HG03066 (cell line): ENCODE data around the gene PIMREG.

Source experiments
- ATAC-seq: cut with Tn5 transposase; IDR thresholded peaks from one replicate; pipeline ENCODE4 v1.9.1; 2021; ENCODE audit warnings: low read depth; ENCODE audit not compliant: unreplicated experiment

The PIMREG gene

GRCh38 chr17:6437466-6437865 is 6.8 kb upstream of the PIMREG start:
- no peak for ATAC-seq

GRCh38 chr17:6437956-6438355 is 6.3 kb upstream of the PIMREG start:
- no peak for ATAC-seq

- ATAC-seq, result no peak
Observed at GRCh38 chr17:6439951-6440350, 4.3 kb upstream of the PIMREG start.

- ATAC-seq, result no peak
Observed at GRCh38 chr17:6442775-6443174, 1.5 kb upstream of the PIMREG start.

GRCh38 chr17:6444571-6445335 is 498 bp downstream of the PIMREG start:
- no peak for ATAC-seq

GRCh38 chr17:6446516-6447100 is 2.4 kb downstream of the PIMREG start:
- ATAC-seq, result no peak

- ATAC-seq, result no peak
Observed at GRCh38 chr17:6448473-6448872, 4.2 kb downstream of the PIMREG start.

- no peak for ATAC-seq
Observed at GRCh38 chr17:6449307-6449706, 5.1 kb downstream of the PIMREG start.

- ATAC-seq, result no peak
Observed at GRCh38 chr17:6450926-6451832, 6.9 kb downstream of the PIMREG start.

- ATAC-seq, result no peak
Observed at GRCh38 chr17:6452471-6453266, 8.4 kb downstream of the PIMREG start.

- no peak for ATAC-seq
Observed at GRCh38 chr17:6453279-6454024, 9.2 kb downstream of the PIMREG start.

GRCh38 chr17:6454495-6455320 is 10.5 kb downstream of the PIMREG start:
- no peak for ATAC-seq

GRCh38 chr17:6455321-6455705 is 11.1 kb downstream of the PIMREG start:
- ATAC-seq, result no peak

GRCh38 chr17:6456321-6456720 is 12.1 kb downstream of the PIMREG start:
- no peak for ATAC-seq

- ATAC-seq, result no peak
Observed at GRCh38 chr17:6456914-6457687, 12.8 kb downstream of the PIMREG start.

GRCh38 chr17:6457688-6458459 is 13.6 kb downstream of the PIMREG start:
- no peak for ATAC-seq

- ATAC-seq, result no peak
Observed at GRCh38 chr17:6458460-6458950, 14.2 kb downstream of the PIMREG start.
